WTC11 (cell line): ENCODE measurements around the gene SAMD1.
"Not testable (repeated sequence)": the region's sequence is repeated elsewhere in the genome, so short reads cannot be mapped to it uniquely, and the experiment has no call there.

ENCODE experiments used
- CTCF ChIP-seq: fragments of 200-600 bp; IDR thresholded peaks from 2 replicates; pipeline ENCODE4 v1.8.0; 2022; ENCODE audit warnings: antibody characterized with exemption
- PRDM15 ChIP-seq: sonication (generic); formaldehyde crosslinking; IDR thresholded peaks from 2 replicates; pipeline ENCODE4 v1.8.0; 2022; ENCODE audit warnings: missing genetic modification reagents
- TF ChIP-seq, protein P1 (sequence below): sonication (generic); formaldehyde crosslinking; IDR thresholded peaks from 2 replicates; pipeline ENCODE4 v1.8.0; 2022; ENCODE audit warnings: mild to moderate bottlenecking, missing genetic modification reagents
- TF ChIP-seq, protein P2 (sequence below): sonication (generic); formaldehyde crosslinking; IDR thresholded peaks from 2 replicates; pipeline ENCODE4 v1.8.1; 2023; ENCODE audit warnings: mild to moderate bottlenecking, missing genetic modification reagents, borderline replicate concordance

GRCh38 chr19:14050961-14051360 lies 39.6 kb downstream of the SAMD1 start:
- TF ChIP-seq PRDM15 (CRISPR knock-in tag); CTCF: not testable (repeated sequence)
- TF ChIP-seq, protein P1, sequence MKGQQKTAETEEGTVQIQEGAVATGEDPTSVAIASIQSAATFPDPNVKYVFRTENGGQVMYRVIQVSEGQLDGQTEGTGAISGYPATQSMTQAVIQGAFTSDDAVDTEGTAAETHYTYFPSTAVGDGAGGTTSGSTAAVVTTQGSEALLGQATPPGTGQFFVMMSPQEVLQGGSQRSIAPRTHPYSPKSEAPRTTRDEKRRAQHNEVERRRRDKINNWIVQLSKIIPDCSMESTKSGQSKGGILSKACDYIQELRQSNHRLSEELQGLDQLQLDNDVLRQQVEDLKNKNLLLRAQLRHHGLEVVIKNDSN (CRISPR knock-in tag) = not testable (repeated sequence)
- TF ChIP-seq, protein P2, sequence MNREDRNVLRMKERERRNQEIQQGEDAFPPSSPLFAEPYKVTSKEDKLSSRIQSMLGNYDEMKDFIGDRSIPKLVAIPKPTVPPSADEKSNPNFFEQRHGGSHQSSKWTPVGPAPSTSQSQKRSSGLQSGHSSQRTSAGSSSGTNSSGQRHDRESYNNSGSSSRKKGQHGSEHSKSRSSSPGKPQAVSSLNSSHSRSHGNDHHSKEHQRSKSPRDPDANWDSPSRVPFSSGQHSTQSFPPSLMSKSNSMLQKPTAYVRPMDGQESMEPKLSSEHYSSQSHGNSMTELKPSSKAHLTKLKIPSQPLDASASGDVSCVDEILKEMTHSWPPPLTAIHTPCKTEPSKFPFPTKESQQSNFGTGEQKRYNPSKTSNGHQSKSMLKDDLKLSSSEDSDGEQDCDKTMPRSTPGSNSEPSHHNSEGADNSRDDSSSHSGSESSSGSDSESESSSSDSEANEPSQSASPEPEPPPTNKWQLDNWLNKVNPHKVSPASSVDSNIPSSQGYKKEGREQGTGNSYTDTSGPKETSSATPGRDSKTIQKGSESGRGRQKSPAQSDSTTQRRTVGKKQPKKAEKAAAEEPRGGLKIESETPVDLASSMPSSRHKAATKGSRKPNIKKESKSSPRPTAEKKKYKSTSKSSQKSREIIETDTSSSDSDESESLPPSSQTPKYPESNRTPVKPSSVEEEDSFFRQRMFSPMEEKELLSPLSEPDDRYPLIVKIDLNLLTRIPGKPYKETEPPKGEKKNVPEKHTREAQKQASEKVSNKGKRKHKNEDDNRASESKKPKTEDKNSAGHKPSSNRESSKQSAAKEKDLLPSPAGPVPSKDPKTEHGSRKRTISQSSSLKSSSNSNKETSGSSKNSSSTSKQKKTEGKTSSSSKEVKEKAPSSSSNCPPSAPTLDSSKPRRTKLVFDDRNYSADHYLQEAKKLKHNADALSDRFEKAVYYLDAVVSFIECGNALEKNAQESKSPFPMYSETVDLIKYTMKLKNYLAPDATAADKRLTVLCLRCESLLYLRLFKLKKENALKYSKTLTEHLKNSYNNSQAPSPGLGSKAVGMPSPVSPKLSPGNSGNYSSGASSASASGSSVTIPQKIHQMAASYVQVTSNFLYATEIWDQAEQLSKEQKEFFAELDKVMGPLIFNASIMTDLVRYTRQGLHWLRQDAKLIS (CRISPR knock-in tag) = not testable (repeated sequence)
